GM19468 (cell line): ENCODE results near the gene SERP1.

Experiments
- ATAC-seq: cut with Tn5 transposase; IDR thresholded peaks from one replicate; pipeline ENCODE4 v1.9.1; 2021; ENCODE audit warnings: mild to moderate bottlenecking, moderate library complexity, moderate number of reproducible peaks; ENCODE audit not compliant: unreplicated experiment; ENCODE audit errors: extremely low read depth

The SERP1 gene

GRCh38 chr3:150546226-150547044 is at the start of gene SERP1, which contains the start of gene EIF2A:
Gene SERP1 (minus strand): TSS chr3:150546496. CDS start chr3:150546135, 361 bp downstream.
Gene EIF2A (plus strand): TSS chr3:150546787. CDS start chr3:150546803, 16 bp downstream.
- ATAC-seq: peak; percentile 90

- no peak for ATAC-seq
Observed at GRCh38 chr3:150594150-150594549, 47.9 kb upstream of the SERP1 start.

- ATAC-seq: no peak
Observed at GRCh38 chr3:150589759-150590158, 43.5 kb upstream of the SERP1 start.

GRCh38 chr3:150588027-150588830 is 41.9 kb upstream of the SERP1 start:
- no peak for ATAC-seq

- ATAC-seq: no peak
Observed at GRCh38 chr3:150583028-150583427, 36.7 kb upstream of the SERP1 start.

GRCh38 chr3:150582620-150583019 is 36.3 kb upstream of the SERP1 start:
- ATAC-seq: no peak

- no peak for ATAC-seq
Observed at GRCh38 chr3:150581174-150581573, 34.9 kb upstream of the SERP1 start.

GRCh38 chr3:150577855-150578254 is 31.6 kb upstream of the SERP1 start:
- ATAC-seq: no peak

GRCh38 chr3:150567328-150567727 is 21.0 kb upstream of the SERP1 start:
- ATAC-seq: no peak

- no peak for ATAC-seq
Observed at GRCh38 chr3:150564243-150564642, 17.9 kb upstream of the SERP1 start.

GRCh38 chr3:150557725-150558124 is 11.4 kb upstream of the SERP1 start:
- no peak for ATAC-seq

GRCh38 chr3:150556792-150557191 is 10.5 kb upstream of the SERP1 start:
- no peak for ATAC-seq

- ATAC-seq: no peak
Observed at GRCh38 chr3:150555859-150556436, 9.7 kb upstream of the SERP1 start.

GRCh38 chr3:150547045-150547741 is 897 bp upstream of the SERP1 start:
- ATAC-seq: no peak

GRCh38 chr3:150545419-150546225 is 674 bp downstream of the SERP1 start:
- ATAC-seq: peak; percentile 1

GRCh38 chr3:150544726-150545125 is 1.6 kb downstream of the SERP1 start:
- ATAC-seq: no peak

- ATAC-seq: no peak
Observed at GRCh38 chr3:150544041-150544440, 2.3 kb downstream of the SERP1 start.

- no peak for ATAC-seq
Observed at GRCh38 chr3:150543531-150543930, 2.8 kb downstream of the SERP1 start.

- no peak for ATAC-seq
Observed at GRCh38 chr3:150543128-150543527, 3.2 kb downstream of the SERP1 start.
